DOHH2 (cell line): ENCODE results near the gene TMPRSS7.

ENCODE experiments used
- CTCF ChIP-seq: fragments of 200-600 bp; sonication (generic); IDR thresholded peaks from one replicate; pipeline ENCODE4 v1.5.1; 2014; ENCODE audit warnings: antibody characterized with exemption, mild to moderate bottlenecking, low read depth, low read length; ENCODE audit not compliant: poor library complexity, severe bottlenecking
- EZH2phosphoT487 ChIP-seq: fragments of 200-600 bp; sonication (generic); IDR thresholded peaks from 2 replicates; pipeline ENCODE4 v1.6.1; 2017; ENCODE audit warnings: borderline replicate concordance, mild to moderate bottlenecking, antibody characterized with exemption, low read length, moderate library complexity, mixed read lengths

GRCh38 chr3:112012205-112012992, 22.1 kb upstream of the TMPRSS7 start:
- TF ChIP-seq CTCF (no peak), EZH2phosphoT487 (no peak)
